DND-41 (cell line): ENCODE data around the gene ING4.

Experiments
- ATAC-seq: fragments of 200-7000 bp; cut with Tn5 transposase; 3 replicates; pipeline ENCODE4 v1.9.1; 2021; ENCODE audit warnings: low read depth; ENCODE audit not compliant: insufficient read depth
- DNase-seq: peaks from one replicate; pipeline ENCODE4 v3.0.0-alpha.2; 2020
- H2AFZ ChIP-seq: 2 replicates; pipeline ENCODE4 v1.6.0; 2012; ENCODE audit warnings: low read depth, low read length
- H3K27ac ChIP-seq: 2 replicates; pipeline ENCODE4 v1.5.1; 2012; ENCODE audit warnings: low read length, inconsistent platforms
- H3K27me3 ChIP-seq: fragments of 200-600 bp; sonication (generic); 2 replicates; pipeline ENCODE4 v1.6.0; 2012; ENCODE audit warnings: low read length, mild to moderate bottlenecking, inconsistent platforms; ENCODE audit not compliant: insufficient read depth, poor library complexity
- H3K36me3 ChIP-seq: 2 replicates; pipeline ENCODE4 v1.5.1; 2012; ENCODE audit warnings: low read length, inconsistent platforms; ENCODE audit not compliant: insufficient read depth
- H3K4me1 ChIP-seq: 2 replicates; pipeline ENCODE4 v1.5.1; 2012; ENCODE audit warnings: mild to moderate bottlenecking, low read length; ENCODE audit not compliant: insufficient read depth
- H3K4me2 ChIP-seq: 2 replicates; pipeline ENCODE4 v1.6.0; 2012; ENCODE audit warnings: mild to moderate bottlenecking, moderate library complexity, low read length, inconsistent platforms; ENCODE audit not compliant: insufficient read depth
- H3K4me3 ChIP-seq, 2 experiments: fragments of 200-600 bp in 1 of 2; shearing (Covaris generic) in 1 of 2; 2 replicates each; pipeline ENCODE4 v1.5.1; 2012 to 2016; ENCODE audit warnings: inconsistent platforms in 2 of 2, low read length in 2 of 2, mild to moderate bottlenecking in 2 of 2, low read depth in 1 of 2, moderate library complexity in 1 of 2
- H3K79me2 ChIP-seq: 2 replicates; pipeline ENCODE4 v1.6.0; 2012; ENCODE audit warnings: low read length, inconsistent platforms; ENCODE audit not compliant: insufficient read depth
- H3K9ac ChIP-seq: 2 replicates; pipeline ENCODE4 v1.6.0; 2012; ENCODE audit warnings: low read depth, mild to moderate bottlenecking, inconsistent platforms, low read length, moderate library complexity
- H3K9me3 ChIP-seq: 2 replicates; pipeline ENCODE4 v1.5.1; 2012; ENCODE audit warnings: low read length, moderate library complexity, mild to moderate bottlenecking, inconsistent platforms; ENCODE audit not compliant: insufficient read depth, severe bottlenecking
- H4K20me1 ChIP-seq: 2 replicates; pipeline ENCODE4 v1.6.0; 2012; ENCODE audit warnings: low read length; ENCODE audit not compliant: insufficient read depth
- CTCF ChIP-seq: IDR thresholded peaks from 2 replicates; pipeline ENCODE4 v1.5.1; 2012; ENCODE audit warnings: borderline replicate concordance, low read length, moderate library complexity, mild to moderate bottlenecking; ENCODE audit not compliant: poor library complexity, severe bottlenecking; ENCODE audit errors: extremely low read depth
- EZH2 ChIP-seq: IDR thresholded peaks from 3 replicates; pipeline ENCODE4 v1.6.1; 2012; ENCODE audit warnings: borderline replicate concordance, low read depth, mild to moderate bottlenecking, moderate library complexity, low read length, inconsistent platforms; ENCODE audit not compliant: severe bottlenecking

ING4 gene

GRCh38 chr12:6696690-6697583 is 34.0 kb upstream of the ING4 start:
- H3K4me1 ChIP-seq, result no peaks in the 10 kb centered on the region
- H4K20me1 ChIP-seq, result no peaks in the 10 kb centered on the region
- H3K9me3 ChIP-seq, result no peaks in the 10 kb centered on the region
- H3K36me3 ChIP-seq, result no peaks in the 10 kb centered on the region
- DNase-seq, result no peak
- H3K27ac ChIP-seq, result no peak overlapping the region
- H3K9ac ChIP-seq, result no peak overlapping the region
- TF ChIP-seq CTCF (no peak), EZH2 (no peak)
- ATAC-seq, result no peak
- no peak overlapping the region for H3K4me2 ChIP-seq
- no peak overlapping the region for H3K4me3 ChIP-seq
- no peak overlapping the region for H2AFZ ChIP-seq
- H3K79me2 ChIP-seq, result no peaks in the 10 kb centered on the region
- H3K27me3 ChIP-seq, result peaks cover 17% of the 10 kb centered on the region

- no peak for DNase-seq
- H3K4me2 ChIP-seq, result no peak overlapping the region
- H2AFZ ChIP-seq, result no peak overlapping the region
- no peaks in the 10 kb centered on the region for H3K36me3 ChIP-seq
- no peak overlapping the region for H3K9ac ChIP-seq
- H3K79me2 ChIP-seq, result peaks cover 2% of the 10 kb centered on the region; the same call in 1 of the 2 replicates
- no peak for TF ChIP-seq CTCF
- TF ChIP-seq EZH2, result no peak
- H3K9me3 ChIP-seq, result no peaks in the 10 kb centered on the region
- no peaks in the 10 kb centered on the region for H4K20me1 ChIP-seq
- H3K27me3 ChIP-seq, result peaks cover 10% of the 10 kb centered on the region
- no peak for ATAC-seq
- peaks cover 8% of the 10 kb centered on the region for H3K4me1 ChIP-seq
- H3K4me3 ChIP-seq, result no peak overlapping the region
- no peak overlapping the region for H3K27ac ChIP-seq
Measured at GRCh38 chr12:6695313-6696045, 32.6 kb upstream of the ING4 start.

- H3K27me3 ChIP-seq, result peaks cover 6% of the 10 kb centered on the region
- no peaks in the 10 kb centered on the region for H3K9me3 ChIP-seq
- ATAC-seq, result no peak
- DNase-seq, result no peak
- H3K36me3 ChIP-seq, result no peaks in the 10 kb centered on the region
- H3K79me2 ChIP-seq, result peaks cover 10% of the 10 kb centered on the region
- H4K20me1 ChIP-seq, result no peaks in the 10 kb centered on the region
- H3K27ac ChIP-seq, result no peak overlapping the region
- H3K4me3 ChIP-seq, result no peak overlapping the region
- no peak overlapping the region for H3K4me2 ChIP-seq
- peaks cover 14% of the 10 kb centered on the region for H3K4me1 ChIP-seq
- H2AFZ ChIP-seq, result no peak overlapping the region
- TF ChIP-seq CTCF, result no peak
- TF ChIP-seq EZH2, result no peak
- no peak overlapping the region for H3K9ac ChIP-seq
Measured at GRCh38 chr12:6694701-6695100, 31.8 kb upstream of the ING4 start.
